ENCODE measurements around the gene RAB42. TPM values are rescaled to one million over a fixed set of nuclear protein-coding genes. Genes with fewer than 3 reads are reported as not detected.

The RAB42 gene
- total RNA-seq, 2 donors from 2014 or later, result 1.5 to 2.0 TPM

GRCh38 chr1:28573564-28573963 is 18.5 kb upstream of the RAB42 start:
- no peak for TF ChIP-seq CTCF (IDR thresholded peaks at IDR 0.05)
- Histone ChIP-seq H3K36me3 (peaks cover 66% of the 10 kb centered on the region), H3K27me3 (no peaks in the 10 kb centered on the region), H3K4me1 (no peaks in the 10 kb centered on the region), H3K27ac (no peak overlapping the region), H3K9me3 (no peaks in the 10 kb centered on the region), H3K4me3 (no peak overlapping the region)
- no peak for DNase-seq (ENCODE audit: low spot score)

- Histone ChIP-seq H3K9me3 (no peaks in the 10 kb centered on the region), H3K36me3 (peaks cover 59% of the 10 kb centered on the region), H3K4me1 (peaks cover 0 to 20% of the 10 kb centered on the region in 2 donors), H3K4me3 (no peak overlapping the region), H3K27ac (no peak overlapping the region), H3K27me3 (no peaks in the 10 kb centered on the region)
- no peak for DNase-seq (ENCODE audit: low spot score)
- TF ChIP-seq CTCF (IDR thresholded peaks at IDR 0.05), result no peak
These were observed 14.9 kb upstream of the RAB42 start for GRCh38 chr1:28577052-28577678.

GRCh38 chr1:28577738-28578536 is 14.1 kb upstream of the RAB42 start:
- peaks cover 54% of the 10 kb centered on the region for H3K36me3 ChIP-seq
- no peak for TF ChIP-seq CTCF (IDR thresholded peaks at IDR 0.05)
- no peak overlapping the region for H3K4me3 ChIP-seq
- H3K27me3 ChIP-seq, result no peaks in the 10 kb centered on the region
- DNase-seq (ENCODE audit: low spot score), result no peak
- no peaks in the 10 kb centered on the region for H3K9me3 ChIP-seq
- H3K4me1 ChIP-seq, result peaks cover 0 to 27% of the 10 kb centered on the region in 2 donors
- H3K27ac ChIP-seq, result no peak overlapping the region

- no peak for DNase-seq (ENCODE audit: low spot score)
- no peaks in the 10 kb centered on the region for H3K27me3 ChIP-seq
- H3K36me3 ChIP-seq, result peaks cover 47% of the 10 kb centered on the region
- H3K9me3 ChIP-seq, result no peaks in the 10 kb centered on the region
- no peak overlapping the region for H3K27ac ChIP-seq
- peaks cover 0 to 29% of the 10 kb centered on the region in 2 donors for H3K4me1 ChIP-seq
- no peak overlapping the region for H3K4me3 ChIP-seq
- TF ChIP-seq CTCF (IDR thresholded peaks at IDR 0.05), result no peak
These were observed 13.3 kb upstream of the RAB42 start for GRCh38 chr1:28578696-28579218.

GRCh38 chr1:28579401-28579800 is 12.7 kb upstream of the RAB42 start:
- Histone ChIP-seq H3K27me3 (no peaks in the 10 kb centered on the region), H3K4me3 (no peak overlapping the region), H3K27ac (no peak overlapping the region), H3K36me3 (peaks cover 45% of the 10 kb centered on the region), H3K4me1 (peaks cover 0 to 29% of the 10 kb centered on the region in 2 donors), H3K9me3 (no peaks in the 10 kb centered on the region)
- TF ChIP-seq CTCF (IDR thresholded peaks at IDR 0.05), result no peak
- DNase-seq (ENCODE audit: low spot score), result no peak
